Neuronal stem cell (in vitro differentiated cells): ENCODE data around the gene ABLIM1.

Source experiments
- DNase-seq: peaks from one replicate; pipeline ENCODE4 v3.0.0-alpha.2; 2013; ENCODE audit warnings: low spot score
- H2AFZ ChIP-seq: one replicate; pipeline ENCODE4 v1.6.1; 2013; ENCODE audit warnings: mild to moderate bottlenecking, low read length, inconsistent platforms
- H2AK5ac ChIP-seq: 2 replicates; pipeline ENCODE4 v1.6.1; 2013; ENCODE audit warnings: low read depth, mild to moderate bottlenecking, inconsistent platforms, low read length, moderate library complexity, mixed read lengths
- H2BK120ac ChIP-seq: 2 replicates; pipeline ENCODE4 v1.6.1; 2013; ENCODE audit warnings: low read depth, mild to moderate bottlenecking, inconsistent platforms, low read length, moderate library complexity, mixed read lengths
- H2BK12ac ChIP-seq: one replicate; pipeline ENCODE4 v1.6.1; 2013; ENCODE audit warnings: low read length, inconsistent platforms
- H2BK15ac ChIP-seq: 2 replicates; pipeline ENCODE4 v1.6.1; 2013; ENCODE audit warnings: mild to moderate bottlenecking, low read length, inconsistent platforms, mixed read lengths
- H2BK5ac ChIP-seq: one replicate; pipeline ENCODE4 v1.6.1; 2013; ENCODE audit warnings: inconsistent platforms, mild to moderate bottlenecking, low read length, moderate library complexity
- H3K14ac ChIP-seq: one replicate; pipeline ENCODE4 v1.6.1; 2013; ENCODE audit warnings: low read length, inconsistent platforms
- H3K18ac ChIP-seq: 2 replicates; pipeline ENCODE4 v1.6.1; 2013; ENCODE audit warnings: low read length, inconsistent platforms
- H3K23ac ChIP-seq: 2 replicates; pipeline ENCODE4 v1.6.1; 2013; ENCODE audit warnings: low read depth, mild to moderate bottlenecking, mixed read lengths, low read length, inconsistent platforms; ENCODE audit not compliant: poor library complexity
- H3K27ac ChIP-seq: replicated peaks from 3 replicates; pipeline ENCODE4 v1.5.1; 2013; ENCODE audit warnings: low read length, inconsistent platforms
- H3K27me3 ChIP-seq, 3 experiments: 2 replicates each; pipeline ENCODE4 v1.6.1; 2013; ENCODE audit warnings: low read length in 3 of 3, mild to moderate bottlenecking in 2 of 3, inconsistent platforms in 1 of 3, low read depth in 1 of 3, mixed read lengths in 1 of 3, moderate library complexity in 1 of 3; ENCODE audit not compliant: control insufficient read depth in 3 of 3, insufficient read depth in 3 of 3
- H3K36me3 ChIP-seq, 2 donors: replicated peaks in 1 of 2; 2 replicates each; pipeline ENCODE4 v1.6.1; 2013; ENCODE audit warnings: low read length in 2 of 2; ENCODE audit not compliant: control insufficient read depth in 2 of 2, insufficient read depth in 2 of 2
- H3K4ac ChIP-seq: 2 replicates; pipeline ENCODE4 v1.6.1; 2013; ENCODE audit warnings: inconsistent platforms, mild to moderate bottlenecking, low read length, moderate library complexity
- H3K4me1 ChIP-seq, 2 donors: 1 replicate in 1 of 2; 2 replicates in 1 of 2; pipeline ENCODE4 v1.6.1; 2013; ENCODE audit warnings: low read length in 2 of 2, low read depth in 1 of 2; ENCODE audit not compliant: control insufficient read depth in 2 of 2, insufficient read depth in 1 of 2
- H3K4me2 ChIP-seq: one replicate; pipeline ENCODE4 v1.6.1; 2013; ENCODE audit warnings: mild to moderate bottlenecking, low read length, inconsistent platforms; ENCODE audit not compliant: insufficient read depth, poor library complexity, severe bottlenecking
- H3K4me3 ChIP-seq, 2 donors: 2 replicates each; pipeline ENCODE4 v1.5.1; 2013; ENCODE audit warnings: low read length in 2 of 2, mild to moderate bottlenecking in 2 of 2, inconsistent platforms in 1 of 2, moderate library complexity in 1 of 2
- H3K79me1 ChIP-seq: one replicate; pipeline ENCODE4 v1.6.1; 2013; ENCODE audit warnings: low read depth, mild to moderate bottlenecking, inconsistent platforms, low read length, moderate library complexity
- H3K9ac ChIP-seq: one replicate; pipeline ENCODE4 v1.6.1; 2013; ENCODE audit warnings: mild to moderate bottlenecking, low read depth, low read length, inconsistent platforms; ENCODE audit not compliant: poor library complexity
- H3K9me3 ChIP-seq, 2 donors: replicated peaks in 1 of 2; 2 replicates each; pipeline versions ENCODE3 to v1.6.1; 2013; ENCODE audit warnings: low read length in 2 of 2, mild to moderate bottlenecking in 2 of 2, inconsistent platforms in 1 of 2, low read depth in 1 of 2, mixed read lengths in 1 of 2, moderate library complexity in 1 of 2; ENCODE audit not compliant: control insufficient read depth in 2 of 2, insufficient read depth in 1 of 2
- H4K8ac ChIP-seq: one replicate; pipeline ENCODE4 v1.6.1; 2013; ENCODE audit warnings: low read depth, mild to moderate bottlenecking, inconsistent platforms, low read length, moderate library complexity
- H4K91ac ChIP-seq: one replicate; pipeline ENCODE4 v1.6.1; 2013; ENCODE audit warnings: low read length, low read depth, mild to moderate bottlenecking, inconsistent platforms; ENCODE audit not compliant: poor library complexity
- WGBS, 2 donors: extraction: QIAGEN DNeasy Blood & Tissue Kit; methylation state at CpG; one replicate each; pipeline ENCODE4 v1.1.7; 2013; ENCODE audit warnings: missing lambda C conversion rate in 2 of 2, mixed read lengths in 1 of 2; ENCODE audit not compliant: insufficient read length in 2 of 2, insufficient replicate concordance in 1 of 2; ENCODE audit errors: extremely low coverage in 2 of 2; 5-methylcytosine and 5-hydroxymethylcytosine counted together

ABLIM1 gene

GRCh38 chr10:114387784-114388183, 270.3 kb downstream of the ABLIM1 start:
- no peaks in the 10 kb centered on the region for H3K9me3 ChIP-seq
- DNase-seq = no peak
- WGBS, 2 donors = no CpG with 5 or more reads among the region's 4 CpGs
- no peak overlapping the region for H3K18ac ChIP-seq
- H3K4me3 ChIP-seq = no peak overlapping the region
- H2AK5ac ChIP-seq = no peak overlapping the region
- H3K14ac ChIP-seq = no peak overlapping the region
- no peaks in the 10 kb centered on the region for H3K36me3 ChIP-seq
- H2AFZ ChIP-seq = no peak overlapping the region
- H3K27me3 ChIP-seq = no peaks in the 10 kb centered on the region
- no peak overlapping the region for H3K4ac ChIP-seq
- H4K8ac ChIP-seq = no peak overlapping the region
- no peak overlapping the region for H2BK15ac ChIP-seq
- peaks cover 4 to 7% of the 10 kb centered on the region in 2 donors for H3K4me1 ChIP-seq
- no peak overlapping the region for H3K4me2 ChIP-seq
- H2BK12ac ChIP-seq = no peak overlapping the region
- no peak overlapping the region for H4K91ac ChIP-seq
- no peak overlapping the region for H3K9ac ChIP-seq
- no peak overlapping the region for H2BK5ac ChIP-seq
- H3K27ac ChIP-seq = no peak overlapping the region
- no peaks in the 10 kb centered on the region for H3K79me1 ChIP-seq
- no peak overlapping the region for H3K23ac ChIP-seq
- H2BK120ac ChIP-seq = no peak overlapping the region

GRCh38 chr10:114386452-114386851, 271.6 kb downstream of the ABLIM1 start:
- Histone ChIP-seq H2BK5ac (no peak overlapping the region), H2BK120ac (no peak overlapping the region)
- no CpG with 5 or more reads among the region's 6 CpGs for WGBS, 2 donors

GRCh38 chr10:114385557-114385956, 272.5 kb downstream of the ABLIM1 start:
- Histone ChIP-seq H2BK120ac (no peak overlapping the region), H3K4me3 (no peak overlapping the region), H3K9ac (no peak overlapping the region), H2BK12ac (no peak overlapping the region), H3K23ac (no peak overlapping the region), H2AK5ac (no peak overlapping the region), H2BK5ac (no peak overlapping the region), H4K8ac (no peak overlapping the region), H2BK15ac (no peak overlapping the region), H3K4me1 (peaks cover 4 to 7% of the 10 kb centered on the region in 2 donors), H3K79me1 (no peaks in the 10 kb centered on the region), H3K9me3 (no peaks in the 10 kb centered on the region), H3K27me3 (no peaks in the 10 kb centered on the region), H3K27ac (no peak overlapping the region), H2AFZ (peak overlapping the region; percentile 19), H3K36me3 (no peaks in the 10 kb centered on the region), H3K18ac (no peak overlapping the region), H3K4ac (no peak overlapping the region), H3K4me2 (no peak overlapping the region), H4K91ac (peak overlapping the region; percentile 80), H3K14ac (no peak overlapping the region)
- no CpG with 5 or more reads among the region's 3 CpGs for WGBS, 2 donors
- no peak for DNase-seq

More at GRCh38 chr10:114386452-114386851, 271.6 kb downstream of the ABLIM1 start:
- H2AK5ac ChIP-seq = no peak overlapping the region
- no peak overlapping the region for H3K23ac ChIP-seq
- no peaks in the 10 kb centered on the region for H3K27me3 ChIP-seq
- no peak for DNase-seq
- H3K9ac ChIP-seq = no peak overlapping the region
- H3K4ac ChIP-seq = no peak overlapping the region
- no peaks in the 10 kb centered on the region for H3K9me3 ChIP-seq
- H3K27ac ChIP-seq = no peak overlapping the region
- no peak overlapping the region for H3K4me3 ChIP-seq
- no peak overlapping the region for H4K8ac ChIP-seq
- no peak overlapping the region for H3K4me2 ChIP-seq
- no peak overlapping the region for H2BK15ac ChIP-seq
- H3K4me1 ChIP-seq = peaks cover 4 to 7% of the 10 kb centered on the region in 2 donors
- H2AFZ ChIP-seq = no peak overlapping the region
- H3K18ac ChIP-seq = peak overlapping the region; percentile 11
- H2BK12ac ChIP-seq = no peak overlapping the region
- H3K36me3 ChIP-seq = no peaks in the 10 kb centered on the region
- H3K14ac ChIP-seq = no peak overlapping the region
- no peaks in the 10 kb centered on the region for H3K79me1 ChIP-seq
- no peak overlapping the region for H4K91ac ChIP-seq

- Histone ChIP-seq H2BK15ac (peak overlapping the region; percentile 67), H3K18ac (no peak overlapping the region), H4K91ac (no peak overlapping the region), H3K4ac (no peak overlapping the region), H3K23ac (no peak overlapping the region), H3K79me1 (no peaks in the 10 kb centered on the region), H4K8ac (no peak overlapping the region), H3K4me3 (no peak overlapping the region), H3K9me3 (no peaks in the 10 kb centered on the region), H2BK12ac (no peak overlapping the region), H3K36me3 (no peaks in the 10 kb centered on the region), H3K9ac (no peak overlapping the region), H2AFZ (no peak overlapping the region), H3K27ac (no peak overlapping the region), H2BK5ac (no peak overlapping the region), H2BK120ac (no peak overlapping the region), H2AK5ac (no peak overlapping the region), H3K4me2 (no peak overlapping the region), H3K27me3 (no peaks in the 10 kb centered on the region), H3K4me1 (peaks cover 4 to 8% of the 10 kb centered on the region in 2 donors), H3K14ac (no peak overlapping the region)
- no CpG with 5 or more reads among the region's 5 CpGs for WGBS, 2 donors
- DNase-seq = no peak
Observed at GRCh38 chr10:114384601-114385000, 273.5 kb downstream of the ABLIM1 start.
